ENCODE measurements around the gene NADK2.

DNA sequence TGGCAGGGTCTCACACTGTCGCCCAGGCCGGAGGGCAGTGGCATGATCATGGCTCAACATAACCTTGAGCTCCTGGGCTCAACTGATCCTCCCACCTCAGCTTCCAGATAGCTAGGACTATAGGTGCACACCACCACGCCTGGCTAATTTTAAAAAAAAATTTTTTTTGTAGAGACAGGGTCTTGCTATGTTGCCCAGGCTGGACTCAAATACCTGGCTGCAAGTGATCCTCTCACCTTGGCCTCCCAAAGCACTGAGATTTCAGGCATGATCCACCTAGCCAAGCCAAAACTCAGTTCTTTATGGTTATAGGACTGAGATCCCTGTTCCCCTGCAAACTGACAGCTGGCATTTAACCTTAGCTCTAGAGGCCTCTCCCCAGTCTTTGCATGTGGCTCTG is 95.3 kb downstream of the NADK2 start:
- TF ChIP-seq CTCF (IDR thresholded peaks at IDR 0.05), result no peak
- no peak for TF ChIP-seq POLR2A (IDR thresholded peaks at IDR 0.05)

All from ovary (tissue), 3 donors.